GM19023 (cell line): ENCODE results near the gene NBR1.
"Not testable (repeated sequence)": the region's sequence is repeated elsewhere in the genome, so short reads cannot be mapped to it uniquely, and the experiment has no call there.

Source experiments
- ATAC-seq: cut with Tn5 transposase; IDR thresholded peaks from one replicate; pipeline ENCODE4 v1.9.1; 2021; ENCODE audit warnings: mild to moderate bottlenecking, moderate library complexity; ENCODE audit not compliant: unreplicated experiment

NBR1 gene, protein sequence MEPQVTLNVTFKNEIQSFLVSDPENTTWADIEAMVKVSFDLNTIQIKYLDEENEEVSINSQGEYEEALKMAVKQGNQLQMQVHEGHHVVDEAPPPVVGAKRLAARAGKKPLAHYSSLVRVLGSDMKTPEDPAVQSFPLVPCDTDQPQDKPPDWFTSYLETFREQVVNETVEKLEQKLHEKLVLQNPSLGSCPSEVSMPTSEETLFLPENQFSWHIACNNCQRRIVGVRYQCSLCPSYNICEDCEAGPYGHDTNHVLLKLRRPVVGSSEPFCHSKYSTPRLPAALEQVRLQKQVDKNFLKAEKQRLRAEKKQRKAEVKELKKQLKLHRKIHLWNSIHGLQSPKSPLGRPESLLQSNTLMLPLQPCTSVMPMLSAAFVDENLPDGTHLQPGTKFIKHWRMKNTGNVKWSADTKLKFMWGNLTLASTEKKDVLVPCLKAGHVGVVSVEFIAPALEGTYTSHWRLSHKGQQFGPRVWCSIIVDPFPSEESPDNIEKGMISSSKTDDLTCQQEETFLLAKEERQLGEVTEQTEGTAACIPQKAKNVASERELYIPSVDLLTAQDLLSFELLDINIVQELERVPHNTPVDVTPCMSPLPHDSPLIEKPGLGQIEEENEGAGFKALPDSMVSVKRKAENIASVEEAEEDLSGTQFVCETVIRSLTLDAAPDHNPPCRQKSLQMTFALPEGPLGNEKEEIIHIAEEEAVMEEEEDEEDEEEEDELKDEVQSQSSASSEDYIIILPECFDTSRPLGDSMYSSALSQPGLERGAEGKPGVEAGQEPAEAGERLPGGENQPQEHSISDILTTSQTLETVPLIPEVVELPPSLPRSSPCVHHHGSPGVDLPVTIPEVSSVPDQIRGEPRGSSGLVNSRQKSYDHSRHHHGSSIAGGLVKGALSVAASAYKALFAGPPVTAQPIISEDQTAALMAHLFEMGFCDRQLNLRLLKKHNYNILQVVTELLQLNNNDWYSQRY

DNA sequence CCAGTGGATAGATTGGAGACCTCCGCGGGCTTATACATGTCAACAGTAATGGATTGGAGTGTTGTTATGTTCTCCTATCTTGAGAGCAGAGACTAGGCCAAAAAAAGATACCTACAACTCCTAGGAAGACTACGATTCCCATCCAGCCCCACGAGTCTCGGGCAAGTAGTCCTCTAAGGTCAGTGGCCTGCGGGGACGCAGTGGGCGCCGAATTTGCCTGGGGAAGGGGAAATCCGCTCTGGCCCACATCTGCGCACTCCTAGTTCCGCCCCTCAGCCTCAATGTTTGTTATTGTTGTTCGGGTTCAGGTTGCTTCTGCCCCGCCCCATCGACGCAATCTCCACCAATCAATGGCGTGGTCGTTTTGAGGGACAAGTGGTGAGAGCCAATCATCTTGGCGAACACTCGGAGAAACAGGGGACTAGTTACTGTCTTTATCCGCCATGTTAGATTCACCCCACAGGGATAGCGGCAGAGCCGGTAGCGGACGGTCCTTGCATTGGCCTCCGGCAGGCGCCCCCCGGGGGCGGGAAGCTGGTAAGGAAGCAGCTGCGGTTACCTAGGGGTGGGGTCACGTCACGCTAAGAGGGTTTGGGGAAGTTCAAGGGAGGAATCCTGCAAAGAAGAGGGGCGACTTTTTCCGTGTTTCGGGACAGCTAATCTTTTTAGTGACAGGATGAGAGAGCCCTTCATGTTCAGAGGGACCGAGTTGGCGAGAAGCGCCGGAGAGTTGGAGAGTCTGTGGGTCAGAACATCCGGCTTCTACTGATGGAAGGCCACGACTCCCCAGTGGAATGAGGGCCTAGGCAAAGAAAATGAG is at the start of gene NBR1:
Gene NBR1 (plus strand): TSS at position 449 of the 820 bp plus-strand sequence. CDS start 4,586 bp downstream, outside the sequence.
- ATAC-seq: peak; percentile 78

DNA sequence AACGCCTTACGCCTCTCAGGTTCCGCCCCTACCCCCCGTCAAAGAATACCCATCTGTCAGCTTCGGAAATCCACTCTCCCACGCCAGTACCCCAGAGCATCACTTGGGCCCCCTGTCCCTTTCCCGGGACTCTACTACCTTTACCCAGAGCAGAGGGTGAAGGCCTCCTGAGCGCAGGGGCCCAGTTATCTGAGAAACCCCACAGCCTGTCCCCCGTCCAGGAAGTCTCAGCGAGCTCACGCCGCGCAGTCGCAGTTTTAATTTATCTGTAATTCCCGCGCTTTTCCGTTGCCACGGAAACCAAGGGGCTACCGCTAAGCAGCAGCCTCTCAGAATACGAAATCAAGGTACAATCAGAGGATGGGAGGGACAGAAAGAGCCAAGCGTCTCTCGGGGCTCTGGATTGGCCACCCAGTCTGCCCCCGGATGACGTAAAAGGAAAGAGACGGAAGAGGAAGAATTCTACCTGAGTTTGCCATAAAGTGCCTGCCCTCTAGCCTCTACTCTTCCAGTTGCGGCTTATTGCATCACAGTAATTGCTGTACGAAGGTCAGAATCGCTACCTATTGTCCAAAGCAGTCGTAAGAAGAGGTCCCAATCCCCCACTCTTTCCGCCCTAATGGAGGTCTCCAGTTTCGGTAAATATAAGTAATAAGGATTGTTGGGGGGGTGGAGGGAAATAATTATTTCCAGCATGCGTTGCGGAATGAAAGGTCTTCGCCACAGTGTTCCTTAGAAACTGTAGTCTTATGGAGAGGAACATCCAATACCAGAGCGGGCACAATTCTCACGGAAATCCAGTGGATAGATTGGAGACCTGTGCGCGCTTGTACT is 45.7 kb upstream of the NBR1 start, which contains the start of gene BRCA1:
Gene BRCA1 (minus strand): TSS at position 232 of the 834 bp plus-strand sequence. CDS start 1,268 bp downstream, outside the sequence.
- ATAC-seq: peak; percentile 94

DNA sequence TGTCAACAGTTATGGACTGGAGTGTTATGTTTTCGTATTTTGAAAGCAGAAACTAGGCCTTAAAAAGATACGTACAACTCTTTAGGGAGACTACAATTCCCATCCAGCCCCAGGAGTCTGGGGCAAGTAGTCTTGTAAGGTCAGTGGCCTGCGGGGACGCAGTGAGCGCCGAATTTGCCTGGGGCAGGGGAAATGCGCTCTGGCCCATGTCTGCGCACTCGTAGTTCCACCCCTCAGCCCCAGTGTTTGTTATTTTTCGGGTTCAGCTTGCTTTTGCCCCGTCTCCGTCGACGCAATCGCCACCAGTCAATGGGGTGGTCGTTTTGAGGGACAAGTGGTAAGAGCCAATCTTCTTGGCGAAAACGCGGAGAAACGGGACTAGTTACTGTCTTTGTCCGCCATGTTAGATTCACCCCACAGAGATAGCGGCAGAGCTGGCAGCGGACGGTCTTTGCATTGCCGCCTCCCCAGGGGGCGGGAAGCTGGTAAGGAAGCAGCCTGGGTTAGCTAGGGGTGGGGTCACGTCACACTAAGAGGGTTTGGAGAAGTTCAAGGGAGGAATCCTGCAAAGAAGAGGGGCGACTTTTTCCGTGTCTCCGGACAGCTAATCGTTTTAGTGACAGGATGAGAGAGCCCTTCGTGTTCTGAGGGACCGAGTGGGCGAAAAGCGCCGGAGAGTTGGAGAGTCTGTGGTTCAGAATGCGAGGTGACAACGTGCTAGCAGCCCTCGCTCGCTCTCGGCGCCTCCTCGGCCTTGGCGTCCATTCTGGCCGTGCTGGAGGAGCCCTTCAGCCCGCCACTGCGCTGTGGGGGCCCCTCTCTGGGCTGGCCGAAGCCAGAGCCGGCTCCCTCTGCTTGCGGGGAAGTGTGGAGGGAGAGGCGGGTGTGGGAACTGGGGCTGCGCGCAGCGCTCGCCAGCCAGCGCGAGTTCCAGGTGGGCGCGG is 44.8 kb upstream of the NBR1 start:
- no peak for ATAC-seq

DNA sequence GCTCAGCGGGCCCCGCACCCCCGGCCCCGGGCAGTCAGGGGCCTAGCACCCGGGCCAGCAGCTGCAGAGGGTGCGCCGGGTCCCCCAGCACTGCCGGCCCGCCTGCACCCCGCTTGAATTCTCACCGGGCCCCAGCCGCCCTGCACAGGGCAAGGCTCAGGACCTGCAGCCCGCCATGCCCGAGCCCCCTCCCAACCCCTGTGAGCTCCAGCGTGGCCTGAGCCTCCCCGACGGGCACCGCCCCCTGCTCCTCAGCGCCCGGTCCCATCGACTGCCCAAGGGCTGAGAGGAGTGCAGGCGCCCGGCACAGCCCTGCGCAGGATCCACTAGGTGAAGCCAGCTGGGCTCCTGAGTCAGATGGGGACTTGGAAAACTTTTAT is 44.1 kb upstream of the NBR1 start:
- no peak for ATAC-seq

DNA sequence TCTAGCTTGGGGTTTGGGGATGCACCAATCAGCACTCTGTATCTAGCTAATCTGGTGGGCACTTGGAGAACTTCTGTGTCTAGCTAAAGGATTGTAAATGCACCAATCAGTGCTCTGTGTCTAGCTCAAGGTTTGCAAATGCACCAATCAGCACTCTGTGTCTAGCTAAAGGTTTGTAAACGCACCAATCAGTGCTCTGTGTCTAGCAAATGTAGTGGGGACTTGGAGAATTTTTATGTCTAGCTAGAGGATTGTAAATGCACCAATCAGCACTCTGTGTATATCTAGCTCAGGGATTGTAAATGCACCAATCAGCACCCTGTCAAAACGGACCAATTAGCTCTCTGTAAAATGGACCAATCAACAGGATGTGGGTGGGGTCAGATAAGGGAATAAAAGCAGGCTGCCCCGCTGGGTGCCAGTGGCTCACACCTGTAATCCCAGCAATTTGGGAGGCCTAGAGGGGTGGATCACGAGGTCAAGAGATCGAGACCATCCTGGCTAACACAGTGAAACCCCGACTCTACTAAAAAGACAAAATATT is 43.6 kb upstream of the NBR1 start:
- ATAC-seq: not testable (repeated sequence)

DNA sequence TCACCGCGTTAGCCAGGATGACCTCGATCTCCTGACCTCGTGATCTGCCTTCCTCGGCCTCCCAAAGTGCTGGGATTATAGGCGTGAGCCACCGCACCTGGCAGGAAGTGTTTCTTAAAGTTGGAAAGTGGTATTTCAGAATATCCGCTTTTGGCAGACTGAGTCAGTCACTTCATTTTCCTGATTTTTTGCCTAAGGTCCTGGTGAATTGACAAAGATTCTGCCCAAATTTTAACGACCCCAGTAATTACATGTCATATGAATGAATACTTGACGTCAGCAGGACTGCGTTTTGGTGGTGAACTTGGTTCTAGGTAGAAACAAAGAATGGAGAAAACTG is 41.4 kb upstream of the NBR1 start:
- ATAC-seq: no peak

DNA sequence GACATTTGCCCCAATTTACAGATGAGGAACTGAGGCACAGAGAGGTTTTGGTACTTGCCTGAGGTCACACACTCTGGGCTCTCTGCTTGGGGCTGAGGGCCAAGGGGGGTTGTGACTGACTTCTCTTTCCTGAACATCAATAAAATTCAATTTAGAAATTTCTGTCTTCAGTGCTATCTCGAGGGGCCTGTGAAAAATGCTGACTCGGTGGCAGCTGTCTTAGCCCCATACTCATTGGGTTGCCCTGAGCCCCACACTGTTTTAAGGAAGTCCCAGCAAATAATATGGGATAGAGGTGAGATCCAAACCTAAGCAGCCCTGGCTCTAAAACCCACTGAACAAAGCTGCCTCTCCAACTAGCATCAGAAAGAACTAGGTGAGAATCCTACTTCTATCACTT is 38.9 kb upstream of the NBR1 start:
- no peak for ATAC-seq

DNA sequence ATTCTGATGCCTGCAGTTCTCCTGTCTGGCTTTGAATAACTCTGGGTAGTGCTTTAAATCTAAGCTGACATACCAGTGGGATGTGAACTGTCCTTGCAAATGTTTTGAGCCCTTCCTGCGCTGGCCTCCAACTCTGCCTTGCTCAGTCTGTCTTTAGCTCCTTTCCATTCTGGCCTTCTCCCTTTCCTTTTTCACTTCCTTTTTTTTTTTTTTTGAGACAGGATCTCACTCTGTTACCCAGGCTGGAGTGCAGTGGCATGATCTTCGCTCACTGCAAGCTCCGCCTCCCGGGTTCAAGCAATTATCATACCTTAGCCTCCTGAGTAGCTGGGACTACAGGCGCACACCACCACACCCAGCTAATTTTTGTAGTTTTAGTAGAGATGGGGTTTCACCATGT is 37.6 kb upstream of the NBR1 start:
- not testable (repeated sequence) for ATAC-seq

DNA sequence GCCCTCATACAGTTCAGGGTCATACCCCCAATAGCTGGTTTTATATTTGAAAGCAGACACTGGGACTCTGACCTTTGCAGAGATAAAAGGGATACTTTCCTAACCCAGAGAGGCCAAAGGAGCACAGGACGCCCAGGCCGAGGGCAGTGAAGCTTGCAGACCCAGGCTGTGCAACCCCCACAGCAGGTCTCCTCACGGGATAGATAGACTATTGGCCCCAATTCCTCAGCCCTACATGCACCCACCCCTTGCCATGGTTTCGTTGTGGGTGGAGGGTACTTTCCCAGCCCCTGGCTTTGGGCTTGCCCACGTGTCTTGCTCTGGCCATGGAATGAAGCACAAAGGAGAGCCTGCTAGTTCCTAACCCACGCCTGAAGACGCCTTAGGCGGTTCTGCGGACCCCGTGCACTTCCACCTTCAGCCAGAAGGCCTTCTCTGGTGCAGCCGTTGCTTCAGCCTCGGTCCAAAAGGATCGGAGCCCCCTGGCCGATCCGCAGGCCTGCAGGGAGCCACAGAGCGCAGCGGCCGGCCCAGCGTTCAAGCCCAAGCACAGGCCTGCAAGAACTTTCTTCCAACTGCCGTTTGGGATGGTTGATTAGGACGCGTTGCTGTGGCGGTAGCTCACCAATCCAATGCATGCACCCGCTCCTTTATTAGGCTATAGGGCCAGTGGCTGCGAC is 36.1 kb upstream of the NBR1 start:
- no peak for ATAC-seq

DNA sequence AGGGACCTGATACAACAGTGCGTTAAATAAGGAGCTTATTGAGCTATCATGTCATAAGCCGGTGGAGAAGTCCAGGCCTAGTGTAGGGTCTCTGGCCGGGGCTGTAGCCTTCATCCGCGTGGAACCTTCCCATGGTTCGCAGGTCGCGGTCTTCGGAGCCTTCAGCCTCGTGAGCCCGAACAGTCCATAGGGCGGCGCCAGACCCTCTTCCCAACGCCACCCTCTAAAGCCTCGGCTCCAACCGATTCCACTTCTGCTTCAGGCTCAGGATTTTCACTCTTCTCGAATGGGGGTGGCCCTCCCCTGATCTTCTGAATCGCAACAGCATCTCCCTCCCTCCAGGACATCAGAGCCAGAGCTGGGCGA is 35.6 kb upstream of the NBR1 start:
- ATAC-seq: no peak

DNA sequence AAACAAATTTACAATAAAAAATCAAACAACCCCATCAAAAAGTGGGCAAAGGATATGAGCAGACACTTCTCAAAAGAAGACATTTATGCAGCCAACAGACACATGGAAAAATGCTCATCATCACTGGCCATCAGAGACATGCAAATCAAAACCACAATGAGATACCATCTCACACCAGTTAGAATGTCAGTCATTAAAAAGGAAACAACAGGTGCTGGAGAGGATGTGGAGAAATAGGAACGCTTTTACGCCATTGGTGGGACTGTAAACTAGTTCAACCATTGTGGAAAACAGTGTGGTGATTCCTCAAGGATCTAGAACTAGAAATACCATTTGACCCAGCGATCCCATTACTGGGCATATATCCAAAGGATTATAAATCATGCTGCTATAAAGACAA is 34.4 kb upstream of the NBR1 start:
- ATAC-seq: not testable (repeated sequence)

DNA sequence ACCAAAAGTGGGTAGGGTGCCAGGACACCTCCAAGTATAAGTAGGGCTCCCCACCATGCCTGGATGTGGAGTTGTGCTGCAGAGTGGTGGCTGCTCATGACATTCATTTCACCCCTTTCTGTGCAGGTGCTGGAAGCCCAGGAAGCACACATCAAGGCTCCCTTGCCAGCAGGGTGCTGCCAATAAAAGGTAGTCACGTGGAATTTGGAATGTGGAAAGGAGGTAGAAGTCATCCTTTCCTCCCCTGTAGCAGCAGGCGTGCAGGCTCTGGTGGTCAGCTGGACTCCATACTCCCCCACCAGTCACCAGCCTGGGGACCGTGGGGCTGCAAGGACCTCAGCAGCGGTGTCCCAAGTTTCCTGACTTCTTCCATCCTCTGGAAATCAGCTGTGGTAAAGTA is 32.5 kb upstream of the NBR1 start:
- not testable (repeated sequence) for ATAC-seq

DNA sequence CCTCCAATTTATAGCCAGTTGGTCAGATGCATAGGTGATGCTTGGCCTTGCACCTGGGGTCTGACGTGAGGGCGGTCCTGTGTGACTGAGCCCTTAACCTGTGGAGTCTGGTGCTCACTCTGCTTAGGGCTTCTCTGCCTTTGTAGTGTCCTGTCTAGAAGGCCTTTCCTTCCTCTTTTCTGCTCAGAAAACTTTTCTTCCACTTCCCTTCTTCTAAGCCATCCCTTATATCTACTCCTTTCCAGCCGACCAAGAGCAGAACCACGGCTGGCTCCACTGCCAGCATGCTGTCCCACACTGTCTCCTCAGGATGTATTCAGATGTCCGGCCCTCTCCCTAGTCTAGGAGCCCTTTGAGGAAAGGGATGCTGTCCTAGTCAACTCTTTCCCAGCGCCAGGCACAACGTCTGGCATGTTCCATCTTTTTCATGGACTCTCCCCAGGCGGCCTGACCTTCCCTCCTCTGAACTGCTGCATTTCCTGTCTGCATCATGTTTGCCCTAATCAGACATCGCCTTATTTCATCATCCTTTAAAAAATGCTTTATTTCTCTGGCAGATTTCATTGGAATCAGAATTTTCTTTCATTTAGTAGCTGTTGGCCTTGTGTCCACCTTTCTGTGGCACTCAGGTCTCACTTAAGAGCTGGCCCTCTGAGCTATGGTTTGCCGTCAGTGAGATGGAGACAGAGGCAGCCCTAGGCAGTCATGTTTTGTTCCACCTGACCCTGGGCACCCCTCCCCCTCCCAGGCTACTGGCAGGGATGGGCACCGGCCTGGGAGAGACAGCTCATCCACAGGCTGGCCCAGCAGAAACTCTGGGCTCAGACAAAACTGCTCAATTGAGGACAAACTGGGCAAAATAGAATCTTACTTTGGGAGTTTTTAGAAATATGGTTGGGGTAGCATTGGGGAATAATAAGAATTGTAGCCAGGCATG is 30.4 kb upstream of the NBR1 start:
- ATAC-seq: no peak

DNA sequence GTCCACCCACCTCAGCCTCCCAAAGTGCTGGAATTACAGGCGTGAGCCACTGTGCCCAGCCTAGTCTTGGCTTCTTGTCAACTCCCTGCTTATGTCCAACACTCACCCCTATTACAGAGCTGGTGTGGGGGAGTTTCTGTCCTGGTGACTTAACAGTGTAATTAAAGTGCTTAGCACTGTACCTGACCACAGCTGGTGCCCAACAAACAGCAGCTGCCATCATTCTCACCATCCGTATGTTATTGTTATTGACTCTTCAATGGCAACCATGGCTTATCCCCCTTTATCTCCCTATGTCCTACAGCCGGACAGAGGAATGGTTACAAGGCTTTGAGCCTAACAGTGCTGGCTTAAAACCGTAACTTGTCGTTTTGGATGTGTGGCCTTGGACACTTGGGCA is 28.9 kb upstream of the NBR1 start:
- ATAC-seq: no peak

DNA sequence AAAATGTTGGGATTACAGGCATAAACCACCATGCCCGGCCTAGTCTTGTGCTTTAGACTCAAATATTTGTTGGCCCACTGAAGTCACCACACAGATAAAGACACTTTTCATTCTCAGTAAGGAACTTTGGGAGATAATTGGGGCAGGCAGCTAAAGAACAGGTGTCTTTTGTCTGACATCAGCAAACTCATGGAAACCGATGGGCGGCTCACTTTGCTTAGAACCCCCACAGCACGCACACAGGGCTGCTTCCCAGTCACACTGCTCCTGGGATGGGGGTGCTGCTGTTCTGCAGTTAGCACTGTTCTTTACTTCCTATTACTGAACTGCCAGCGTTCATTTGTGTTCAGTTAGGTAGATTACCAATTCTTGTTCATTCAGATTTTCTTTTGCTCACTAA is 27.8 kb upstream of the NBR1 start:
- ATAC-seq: no peak

DNA sequence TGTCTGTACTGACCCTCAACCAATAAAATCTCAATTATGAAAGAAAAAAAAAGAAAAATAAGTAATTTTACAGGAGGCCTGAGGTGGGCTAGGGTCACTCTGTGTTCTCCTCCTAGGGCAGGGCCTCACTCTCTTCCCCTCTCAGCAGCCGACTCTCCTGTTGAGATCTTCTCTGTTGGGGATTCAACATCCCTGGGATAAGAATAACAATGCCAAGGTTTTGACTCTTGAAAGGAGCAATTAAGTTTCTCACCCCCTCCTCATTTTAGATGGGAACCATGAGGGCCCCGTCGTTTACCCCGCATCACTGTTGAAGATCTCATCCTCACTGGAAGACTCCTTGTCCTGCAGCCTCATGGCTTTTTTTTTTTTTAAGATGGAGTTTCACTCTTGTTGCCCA is 24.4 kb upstream of the NBR1 start:
- ATAC-seq: no peak

DNA sequence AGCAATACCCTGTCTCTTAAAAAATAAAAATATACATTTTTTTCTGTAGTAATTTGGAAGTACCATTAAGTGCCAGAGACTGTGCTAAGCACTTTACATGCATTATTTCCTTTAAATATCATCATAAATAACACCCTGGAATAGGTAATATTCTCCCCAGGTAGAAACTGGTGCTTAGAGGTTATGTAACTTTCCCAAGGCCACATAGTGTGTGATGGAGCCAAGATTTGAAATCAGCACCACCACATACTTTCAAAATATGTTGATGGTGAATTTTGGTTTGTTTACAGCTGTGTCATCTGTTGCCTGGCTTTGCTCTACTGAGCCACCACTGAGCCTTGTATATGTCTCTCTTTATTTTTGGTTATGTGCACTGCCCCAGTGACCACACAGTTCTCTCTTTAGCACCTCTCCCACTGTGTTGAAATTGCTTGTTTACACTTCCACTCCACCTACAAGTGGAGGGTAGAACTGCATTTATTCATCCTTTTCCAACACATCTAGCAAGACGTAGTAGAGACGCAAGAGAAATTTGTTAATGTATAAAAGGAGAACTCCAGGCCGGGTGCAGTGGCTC is 19.0 kb upstream of the NBR1 start:
- ATAC-seq: no peak
